ENCODE data around the gene YWHAH.

YWHAH gene

GRCh38 chr22:31922534-31922933, 21.8 kb upstream of the YWHAH start:
- in situ Hi-C loops (cut with MboI; ENCODE audit: low sequenced_read_pairs), result no loop called here

DNA sequence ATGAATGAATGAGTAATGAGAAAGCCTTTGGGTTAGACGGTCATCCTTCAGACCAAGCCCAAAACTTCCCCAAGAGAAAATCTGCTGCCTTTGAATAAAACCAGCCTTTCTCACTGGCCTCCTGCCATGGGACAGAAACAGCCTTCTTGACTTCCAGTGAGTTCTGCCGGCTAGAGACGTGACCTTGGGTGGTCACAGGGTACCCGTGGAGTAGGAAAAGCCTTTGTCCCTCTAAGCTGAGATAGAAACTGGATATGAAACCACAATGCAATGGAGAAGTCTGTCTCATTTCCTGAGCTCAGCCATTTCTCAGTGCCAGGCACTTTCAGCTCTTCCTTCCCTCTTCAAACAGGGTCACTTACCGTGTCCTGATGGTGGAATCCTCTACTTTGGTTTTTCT, 21.2 kb upstream of the YWHAH start:
- in situ Hi-C loops (cut with MboI; ENCODE audit: low sequenced_read_pairs), result no loop called here

GRCh38 chr22:31923747-31924146, 20.6 kb upstream of the YWHAH start:
- in situ Hi-C loops (cut with MboI; ENCODE audit: low sequenced_read_pairs), result no loop called here

- in situ Hi-C loops (cut with MboI; ENCODE audit: low sequenced_read_pairs), result no loop called here
Observed at GRCh38 chr22:31925056-31925455, 19.3 kb upstream of the YWHAH start.

DNA sequence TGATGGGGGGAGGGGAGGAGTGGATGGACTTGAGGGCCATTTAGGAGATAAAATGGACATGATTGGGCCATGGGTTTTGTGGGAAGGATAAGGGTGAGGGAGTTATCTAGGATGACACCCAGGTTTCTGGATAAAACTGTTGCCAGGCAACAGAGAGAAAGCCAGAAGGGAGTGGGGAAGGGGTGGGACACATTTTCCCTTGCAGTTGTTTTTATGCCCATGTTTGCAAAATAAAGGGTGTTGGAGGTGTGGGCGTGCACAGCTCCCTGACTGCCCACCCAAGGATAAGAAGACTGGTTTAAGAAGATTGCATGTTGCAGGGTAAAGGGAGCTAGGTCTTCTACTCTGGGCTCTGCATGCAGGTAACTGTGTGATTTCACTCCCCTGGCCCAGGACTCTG, 18.3 kb upstream of the YWHAH start:
- in situ Hi-C loops (cut with MboI; ENCODE audit: low sequenced_read_pairs), result no loop called here

DNA sequence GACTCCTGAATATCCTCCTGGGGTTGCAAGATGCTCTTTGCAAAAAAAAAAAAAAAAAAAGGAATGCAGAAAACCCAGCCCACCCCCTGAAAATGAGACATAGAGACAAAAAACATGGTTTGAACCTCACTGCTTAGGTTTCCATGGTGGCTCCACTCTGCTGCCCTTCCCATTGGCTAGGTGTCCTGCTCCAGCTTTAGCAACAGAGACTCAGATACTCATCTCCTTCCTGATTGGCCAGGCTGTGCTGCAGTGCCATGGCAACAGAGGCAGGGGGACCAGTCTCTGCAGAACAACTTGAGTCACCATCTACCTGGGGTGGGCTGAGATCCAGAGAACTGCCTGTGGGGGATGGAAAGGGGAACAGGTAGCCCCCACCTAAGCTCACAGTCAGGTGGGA, 17.4 kb upstream of the YWHAH start:
- in situ Hi-C loops (cut with MboI; ENCODE audit: low sequenced_read_pairs), result no loop called here

- in situ Hi-C loops (cut with MboI; ENCODE audit: low sequenced_read_pairs), result no loop called here
Observed at GRCh38 chr22:31927562-31927961, 16.8 kb upstream of the YWHAH start.

- in situ Hi-C loops (cut with MboI; ENCODE audit: low sequenced_read_pairs), result no loop called here
Observed at GRCh38 chr22:31929167-31929930, 15.0 kb upstream of the YWHAH start.

DNA sequence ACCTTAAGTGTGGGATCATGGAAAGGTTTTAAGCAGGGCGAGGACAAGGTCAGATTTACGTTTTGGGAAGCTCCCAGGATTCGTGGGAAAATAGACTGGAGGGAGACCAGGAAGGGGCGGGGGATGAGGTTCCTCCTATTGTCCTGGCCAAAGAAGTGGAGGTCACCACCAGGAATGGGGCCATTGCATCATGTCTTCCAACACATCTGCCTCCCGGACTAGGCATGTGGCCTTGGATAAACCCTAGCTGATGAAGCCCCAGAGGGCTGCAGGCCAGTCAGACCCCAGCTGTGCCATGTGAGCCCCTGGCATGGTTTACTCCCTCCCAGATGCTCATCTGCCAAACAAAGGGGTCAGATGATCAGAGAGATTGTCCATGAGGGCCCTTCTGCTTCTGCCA, 11.5 kb upstream of the YWHAH start:
- in situ Hi-C loops (cut with MboI; ENCODE audit: low sequenced_read_pairs), result no loop called here

- in situ Hi-C loops (cut with MboI; ENCODE audit: low sequenced_read_pairs), result no loop called here
Observed at GRCh38 chr22:31933406-31933805, 10.9 kb upstream of the YWHAH start.

DNA sequence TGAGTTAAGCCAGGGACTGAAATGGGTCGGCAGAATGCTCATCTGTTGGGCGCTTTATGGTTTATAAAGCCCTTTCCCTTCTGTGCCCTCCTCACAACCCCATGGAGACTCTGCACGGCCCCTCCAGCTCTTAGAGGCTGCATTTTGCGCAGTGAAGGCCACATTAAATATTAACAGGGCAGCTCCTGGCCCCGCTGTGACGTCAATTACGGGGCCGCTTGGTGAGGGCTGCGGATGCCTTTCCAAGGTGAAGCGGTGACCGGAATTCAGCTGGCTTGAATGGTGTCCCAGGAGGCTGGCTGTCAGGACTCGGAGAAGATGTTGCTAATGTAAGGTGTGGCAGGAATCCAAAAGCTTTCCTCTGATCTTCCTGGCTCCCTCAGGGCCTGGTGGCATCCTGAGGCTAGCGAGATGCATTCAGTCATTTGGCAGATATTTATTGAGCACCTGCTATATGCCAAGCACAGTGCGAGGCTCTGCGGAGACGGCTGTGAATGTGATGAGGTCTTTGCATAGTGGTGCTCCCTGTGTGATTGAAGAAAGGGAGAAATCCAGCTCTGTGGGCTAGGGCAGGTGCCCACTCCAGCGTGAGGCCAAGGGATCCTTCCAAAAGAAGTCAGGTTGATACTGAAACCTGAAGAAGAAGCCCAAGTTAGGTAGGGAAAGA, 10.4 kb upstream of the YWHAH start:
- in situ Hi-C loops (cut with MboI; ENCODE audit: low sequenced_read_pairs), result no loop called here

DNA sequence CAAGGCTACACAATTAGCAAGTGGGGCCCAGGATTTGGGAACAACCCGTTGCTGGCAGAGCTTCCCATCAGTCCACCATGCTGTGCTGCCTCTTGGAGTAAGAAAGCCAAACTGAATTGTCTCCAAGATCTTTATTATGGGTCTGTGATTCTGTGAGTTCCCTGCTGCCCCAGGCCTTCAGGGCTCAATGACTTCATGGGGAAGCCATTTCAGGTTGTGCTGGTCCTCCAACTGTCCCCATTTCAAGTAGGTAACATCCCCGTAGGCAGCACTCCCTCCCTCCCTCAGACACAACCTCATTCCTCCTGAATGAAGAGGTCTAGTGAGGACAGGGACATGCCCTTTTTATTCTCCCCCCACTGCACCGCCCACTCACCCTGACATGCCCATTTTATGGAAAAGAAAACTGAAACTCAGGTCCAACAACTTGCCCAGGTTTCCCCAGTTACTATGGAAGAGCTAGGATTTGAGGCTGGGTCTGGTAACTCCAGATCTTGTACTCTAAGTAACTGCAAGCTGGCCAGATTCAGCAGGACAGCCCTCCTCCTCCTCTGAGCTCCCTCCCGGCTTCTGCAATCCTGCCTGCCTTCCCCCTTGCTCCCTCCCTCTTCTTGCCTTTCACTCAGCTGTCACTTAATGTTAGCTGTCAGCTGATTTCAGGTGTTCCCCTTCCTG, 8.2 kb upstream of the YWHAH start:
- in situ Hi-C loops (cut with MboI; ENCODE audit: low sequenced_read_pairs), result no loop called here

- in situ Hi-C loops (cut with MboI; ENCODE audit: low sequenced_read_pairs), result no loop called here
Observed at GRCh38 chr22:31937341-31937740, 7.0 kb upstream of the YWHAH start.

DNA sequence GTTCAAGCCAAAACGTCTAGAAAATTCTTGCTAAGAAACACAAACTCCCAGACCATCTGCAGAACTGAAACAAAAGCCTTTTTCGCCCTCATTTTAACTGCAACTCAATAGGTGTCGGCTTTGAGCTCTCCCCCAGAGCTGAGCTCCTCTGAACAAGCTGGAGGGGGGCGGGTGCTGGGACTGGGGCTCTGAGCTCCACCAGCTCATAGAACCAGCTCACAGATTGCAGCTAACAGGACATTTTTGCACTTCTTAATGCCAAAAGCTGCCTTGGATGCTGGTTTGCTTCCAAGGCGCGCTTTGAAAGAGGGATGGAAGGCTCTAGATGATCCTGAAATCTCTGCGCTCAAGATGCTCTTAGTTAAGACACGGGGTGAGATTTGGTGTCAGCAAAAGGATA, 6.0 kb upstream of the YWHAH start:
- in situ Hi-C loops (cut with MboI; ENCODE audit: low sequenced_read_pairs), result no loop called here

DNA sequence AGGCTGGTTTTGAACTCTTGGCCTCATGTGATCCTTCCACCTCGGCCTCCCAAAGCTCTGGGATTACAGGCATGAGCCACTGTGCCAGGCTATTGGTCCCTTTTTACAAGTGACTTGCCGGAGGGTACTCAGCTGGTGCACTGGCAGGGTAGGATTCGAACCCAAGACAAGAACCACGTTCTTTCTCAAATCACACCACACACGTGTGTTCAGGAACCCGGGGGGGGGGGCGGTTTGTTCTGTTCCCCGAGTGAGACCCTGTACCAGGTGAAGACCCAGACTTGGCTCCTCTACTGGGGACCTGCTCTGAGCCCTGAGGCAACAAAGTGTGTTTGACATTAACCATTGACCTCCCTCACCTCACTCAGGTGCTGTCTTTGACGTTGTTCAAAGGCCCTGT, 3.8 kb upstream of the YWHAH start:
- in situ Hi-C loops (cut with MboI; ENCODE audit: low sequenced_read_pairs), result no loop called here

DNA sequence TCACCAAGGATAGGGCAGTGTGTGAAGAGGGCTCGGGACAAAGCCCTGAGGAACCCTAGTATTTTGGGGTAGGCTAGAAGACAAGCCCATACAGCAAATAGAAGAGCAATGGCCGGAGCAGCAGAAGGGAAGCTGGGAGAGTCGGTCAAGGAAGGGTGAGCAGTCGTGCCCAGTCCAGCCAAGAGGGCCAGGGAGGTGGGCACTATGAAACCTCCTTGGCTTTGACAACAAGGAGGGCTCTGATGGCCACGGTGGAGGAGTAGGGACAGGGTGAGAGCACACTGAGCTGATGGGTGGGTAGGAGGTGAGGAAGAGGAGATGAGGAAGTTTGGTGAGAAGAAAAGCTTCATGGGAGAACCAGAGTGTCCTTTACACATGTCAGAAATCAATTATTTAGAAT, 2.2 kb upstream of the YWHAH start:
- in situ Hi-C loops (cut with MboI; ENCODE audit: low sequenced_read_pairs), result no loop called here

GRCh38 chr22:31943206-31943977, 943 bp upstream of the YWHAH start:
- in situ Hi-C loops (cut with MboI; ENCODE audit: low sequenced_read_pairs), result no loop called here

- in situ Hi-C loops (cut with MboI; ENCODE audit: low sequenced_read_pairs), result no loop called here
Observed at GRCh38 chr22:31944700-31945442, 536 bp downstream of the YWHAH start.

DNA sequence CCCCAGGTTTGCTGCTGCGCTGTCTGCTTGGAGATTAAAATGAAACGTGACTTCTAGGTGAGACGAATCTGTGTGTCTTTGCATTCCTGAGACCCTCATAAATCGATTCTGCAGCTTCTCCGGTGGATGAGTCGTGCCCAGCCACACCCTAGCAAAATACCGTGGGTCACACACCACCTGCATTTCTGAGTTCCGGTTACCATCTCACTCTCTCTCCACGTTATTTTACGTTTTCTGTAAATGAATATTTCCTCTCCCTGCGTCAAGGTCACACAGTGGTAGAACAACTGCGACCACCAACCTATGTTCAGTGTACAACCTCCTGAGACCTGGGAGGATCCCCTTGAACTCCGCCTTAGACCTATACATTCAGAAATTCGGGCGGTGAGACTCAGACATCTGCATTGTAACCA, 1.1 kb downstream of the YWHAH start:
- in situ Hi-C loops (cut with MboI; ENCODE audit: low sequenced_read_pairs), result no loop called here

GRCh38 chr22:31945971-31946680, 1.8 kb downstream of the YWHAH start:
- in situ Hi-C loops (cut with MboI; ENCODE audit: low sequenced_read_pairs), result no loop called here
